SK-N-SH (cell line): ENCODE data around the gene OPHN1. TPM values are rescaled to one million over a fixed set of nuclear protein-coding genes. Genes with fewer than 3 reads are reported as not detected.

ENCODE experiments used
- CTCF ChIA-PET: fragments of 300-600, 350-600 bp; formaldehyde crosslinking; extraction: SDS; loops from one replicate; lab custom pipeline; 2021; lab: Yijun Ruan, JAX
- POLR2A ChIA-PET: fragments of 350-600 bp; sonication (Branson Sonifier 250); formaldehyde crosslinking; extraction: SDS; loops from one replicate; lab custom pipeline; 2020; ENCODE audit warnings: antibody characterized with exemption, inconsistent platforms; lab: Yijun Ruan, JAX
- DNase-seq: peaks from one replicate; pipeline ENCODE4 v3.0.0; 2012
- H2AFZ ChIP-seq: fragments of 200-600 bp; sonication (generic); 2 replicates; pipeline ENCODE4 v1.8.1; 2016; ENCODE audit warnings: antibody characterized with exemption, mild to moderate bottlenecking, low read depth
- H3F3A ChIP-seq: fragments of 200-600 bp; sonication (generic); replicated peaks from 2 replicates; pipeline ENCODE3; 2016; ENCODE audit warnings: antibody characterized with exemption, mild to moderate bottlenecking; ENCODE audit not compliant: insufficient read depth
- H3K27ac ChIP-seq, 2 experiments: fragments of 200-500 bp in 1 of 2; fragments of 200-600 bp in 1 of 2; sonication (Bioruptor generic) in 1 of 2; sonication (generic), shearing (Covaris generic) in 1 of 2; 2 replicates each; pipeline versions ENCODE4 v1.5.1 to v1.6.1; 2014 to 2016; ENCODE audit warnings: low read depth in 2 of 2, inconsistent platforms in 1 of 2, low read length in 1 of 2, mild to moderate bottlenecking in 1 of 2, mixed read lengths in 1 of 2
- H3K27me3 ChIP-seq: fragments of 200-600 bp; sonication (generic), shearing (Covaris generic); 2 replicates; pipeline ENCODE4 v1.6.1; 2016; ENCODE audit warnings: mixed run types; ENCODE audit not compliant: insufficient read depth
- H3K36me3 ChIP-seq, 2 experiments: fragments of 200-500 bp in 1 of 2; fragments of 200-600 bp in 1 of 2; sonication (Bioruptor generic) in 1 of 2; sonication (generic) in 1 of 2; replicated peaks in 1 of 2; 2 replicates each; pipeline versions ENCODE3 to v1.5.1; 2014 to 2016; ENCODE audit warnings: low read length in 1 of 2, mild to moderate bottlenecking in 1 of 2; ENCODE audit not compliant: insufficient read depth in 2 of 2, control insufficient read depth in 1 of 2
- H3K4me1 ChIP-seq, 2 experiments: fragments of 200-500 bp in 1 of 2; fragments of 200-600 bp in 1 of 2; sonication (Bioruptor generic) in 1 of 2; sonication (generic), shearing (Covaris generic) in 1 of 2; 2 replicates each; pipeline versions ENCODE4 v1.5.1 to v1.6.1; 2014 to 2016; ENCODE audit warnings: low read depth in 1 of 2, low read length in 1 of 2, mixed run types in 1 of 2; ENCODE audit not compliant: insufficient read depth in 2 of 2, control insufficient read depth in 1 of 2
- H3K4me2 ChIP-seq: fragments of 200-600 bp; sonication (generic), shearing (Covaris generic); 2 replicates; pipeline ENCODE4 v1.6.1; 2017; ENCODE audit warnings: mixed run types
- H3K4me3 ChIP-seq, 2 experiments: fragments of 200-500 bp in 1 of 2; fragments of 200-600 bp in 1 of 2; sonication (Bioruptor generic) in 1 of 2; sonication (generic), shearing (Covaris generic) in 1 of 2; 2 replicates each; pipeline versions ENCODE4 v1.5.1 to v1.8.1; 2014 to 2016; ENCODE audit warnings: low read depth in 2 of 2, inconsistent platforms in 1 of 2, low read length in 1 of 2, mild to moderate bottlenecking in 1 of 2, mixed read lengths in 1 of 2, moderate library complexity in 1 of 2
- H3K79me2 ChIP-seq: fragments of 200-600 bp; sonication (generic); 2 replicates; pipeline ENCODE4 v1.8.1; 2017; ENCODE audit warnings: mild to moderate bottlenecking; ENCODE audit not compliant: insufficient read depth
- H3K9ac ChIP-seq: fragments of 200-600 bp; sonication (generic); 2 replicates; pipeline ENCODE4 v1.6.1; 2017; ENCODE audit warnings: mixed run types
- H3K9me2 ChIP-seq: fragments of 200-600 bp; sonication (generic); 2 replicates; pipeline ENCODE4 v1.6.1; 2017; ENCODE audit warnings: mixed run types
- H3K9me3 ChIP-seq: fragments of 200-600 bp; sonication (generic); 2 replicates; pipeline ENCODE4 v1.6.1; 2017; ENCODE audit warnings: mixed run types, mild to moderate bottlenecking, moderate library complexity
- H4K20me1 ChIP-seq: fragments of 200-600 bp; sonication (generic); 2 replicates; pipeline ENCODE4 v1.6.1; 2017; ENCODE audit warnings: mild to moderate bottlenecking, mixed run types; ENCODE audit not compliant: insufficient read depth
- CTCF ChIP-seq: fragments of 200-600 bp; sonication (generic); IDR thresholded peaks from 2 replicates; pipeline ENCODE4 v1.6.1; 2017; ENCODE audit warnings: antibody characterized with exemption, mild to moderate bottlenecking, moderate library complexity
- ELF1 ChIP-seq: IDR thresholded peaks from 2 replicates; pipeline ENCODE4 v1.4.0; 2012
- FOXM1 ChIP-seq: IDR thresholded peaks from 2 replicates; pipeline ENCODE4 v1.4.0; 2012; ENCODE audit warnings: low read depth, mild to moderate bottlenecking
- GATA2 ChIP-seq: sonication (generic); formaldehyde crosslinking; IDR thresholded peaks from 2 replicates; pipeline ENCODE4 v1.5.0; 2020; ENCODE audit warnings: mild to moderate bottlenecking, missing genetic modification reagents
- IRF3 ChIP-seq: fragments of 150-350 bp; IDR thresholded peaks from 2 replicates; pipeline ENCODE4 v1.6.1; 2016; ENCODE audit warnings: mild to moderate bottlenecking, low read depth, low read length
- JUND ChIP-seq: IDR thresholded peaks from 2 replicates; pipeline ENCODE4 v1.4.0; 2012
- MAX ChIP-seq: IDR thresholded peaks from 2 replicates; pipeline ENCODE4 v1.4.0; 2012; ENCODE audit warnings: low read depth
- MXI1 ChIP-seq: IDR thresholded peaks from 2 replicates; pipeline ENCODE4 v1.6.1; 2012; ENCODE audit warnings: mild to moderate bottlenecking, low read depth, low read length, improper control_type of control experiment
- NFIC ChIP-seq: IDR thresholded peaks from 2 replicates; pipeline ENCODE4 v1.4.0; 2012; ENCODE audit warnings: borderline replicate concordance
- PBX3 ChIP-seq: IDR thresholded peaks from 2 replicates; pipeline ENCODE4; 2012
- POLR2AphosphoS5 ChIP-seq: IDR thresholded peaks from 2 replicates; pipeline ENCODE4 v1.6.1; 2012; ENCODE audit warnings: low read depth, low read length
- SIN3A ChIP-seq: IDR thresholded peaks from 2 replicates; pipeline ENCODE4 v1.6.1; 2012; ENCODE audit warnings: low read depth, mild to moderate bottlenecking, low read length, moderate library complexity, borderline replicate concordance
- SMC3 ChIP-seq: IDR thresholded peaks from 2 replicates; pipeline ENCODE4 v1.6.1; 2012; ENCODE audit warnings: low read depth, low read length, improper control_type of control experiment
- TAF1 ChIP-seq: IDR thresholded peaks from 2 replicates; pipeline ENCODE4 v1.6.1; 2012; ENCODE audit warnings: low read depth, mild to moderate bottlenecking, low read length, moderate library complexity, borderline replicate concordance
- TCF12 ChIP-seq: IDR thresholded peaks from 2 replicates; pipeline ENCODE4 v1.4.0; 2012
- TEAD4 ChIP-seq: IDR thresholded peaks from 2 replicates; pipeline ENCODE4 v1.4.0; 2012; ENCODE audit warnings: mild to moderate bottlenecking, borderline replicate concordance; ENCODE audit not compliant: insufficient read depth
- USF2 ChIP-seq: fragments of 150-350 bp; IDR thresholded peaks from 2 replicates; pipeline ENCODE4 v1.6.1; 2017; ENCODE audit warnings: antibody characterized with exemption, low read length, low read depth, borderline replicate concordance
- YY1 ChIP-seq: IDR thresholded peaks from 2 replicates; pipeline ENCODE4 v1.4.0; 2012; ENCODE audit warnings: low read depth, mild to moderate bottlenecking
- WGBS: methylation state at CpG from one replicate; pipeline ENCODE4 v1.1.6; 2017; ENCODE audit warnings: low lambda C conversion rate; 5-methylcytosine and 5-hydroxymethylcytosine counted together
- polyA plus RNA-seq, 3 experiments: library from polyadenylated mRNA; depleted of rRNA; stranded (reverse); fragments of >200 nt; gene quantifications; 2 replicates each; pipeline ENCODE4 v1.2.3, GENCODE V29; 2012

OPHN1 gene
- polyA plus RNA-seq, 1 of the 3 experiments (the other 2 are of a cell fraction), result 1.7 TPM

GRCh38 chrX:68409194-68409593 lies 24.1 kb downstream of the OPHN1 start:
- no peak overlapping the region for H3K4me3 ChIP-seq
- H3K9ac ChIP-seq, result no peak overlapping the region
- POLR2A ChIA-PET, result no interaction called here

More at GRCh38 chrX:68409194-68409593, 24.1 kb downstream of the OPHN1 start:
- H3F3A ChIP-seq, result no peaks in the 10 kb centered on the region
- no peaks in the 10 kb centered on the region for H3K9me2 ChIP-seq
- WGBS, result 47% methylated on average over 1 of the region's 1 CpG
- no peaks in the 10 kb centered on the region for H3K4me1 ChIP-seq
- H3K27me3 ChIP-seq, result peaks cover 3% of the 10 kb centered on the region
- H4K20me1 ChIP-seq, result no peaks in the 10 kb centered on the region
- H3K79me2 ChIP-seq, result no peaks in the 10 kb centered on the region
- no peak overlapping the region for H3K4me2 ChIP-seq
- CTCF ChIA-PET, result no interaction called here
- no peak overlapping the region for H3K27ac ChIP-seq
- no peak for DNase-seq
- no peaks in the 10 kb centered on the region for H3K9me3 ChIP-seq
- H3K36me3 ChIP-seq, result no peaks in the 10 kb centered on the region
- no peak for TF ChIP-seq SIN3A
- no peak for TF ChIP-seq CTCF
- TF ChIP-seq TAF1, result no peak
- TF ChIP-seq ELF1, result no peak
- TF ChIP-seq PBX3, result no peak
- TF ChIP-seq POLR2AphosphoS5, result no peak
- no peak for TF ChIP-seq MAX
- TF ChIP-seq GATA2 (CRISPR knock-in tag), result no peak
- no peak for TF ChIP-seq TCF12
- TF ChIP-seq MXI1, result no peak
- no peak for TF ChIP-seq FOXM1
- no peak for TF ChIP-seq USF2
- TF ChIP-seq JUND, result no peak
- TF ChIP-seq TEAD4, result no peak
- no peak for TF ChIP-seq YY1
- TF ChIP-seq SMC3, result no peak
- TF ChIP-seq NFIC, result no peak
- TF ChIP-seq IRF3, result no peak
- no peak overlapping the region for H2AFZ ChIP-seq
